ENCODE results near the gene FXYD7.

The FXYD7 gene

DNA sequence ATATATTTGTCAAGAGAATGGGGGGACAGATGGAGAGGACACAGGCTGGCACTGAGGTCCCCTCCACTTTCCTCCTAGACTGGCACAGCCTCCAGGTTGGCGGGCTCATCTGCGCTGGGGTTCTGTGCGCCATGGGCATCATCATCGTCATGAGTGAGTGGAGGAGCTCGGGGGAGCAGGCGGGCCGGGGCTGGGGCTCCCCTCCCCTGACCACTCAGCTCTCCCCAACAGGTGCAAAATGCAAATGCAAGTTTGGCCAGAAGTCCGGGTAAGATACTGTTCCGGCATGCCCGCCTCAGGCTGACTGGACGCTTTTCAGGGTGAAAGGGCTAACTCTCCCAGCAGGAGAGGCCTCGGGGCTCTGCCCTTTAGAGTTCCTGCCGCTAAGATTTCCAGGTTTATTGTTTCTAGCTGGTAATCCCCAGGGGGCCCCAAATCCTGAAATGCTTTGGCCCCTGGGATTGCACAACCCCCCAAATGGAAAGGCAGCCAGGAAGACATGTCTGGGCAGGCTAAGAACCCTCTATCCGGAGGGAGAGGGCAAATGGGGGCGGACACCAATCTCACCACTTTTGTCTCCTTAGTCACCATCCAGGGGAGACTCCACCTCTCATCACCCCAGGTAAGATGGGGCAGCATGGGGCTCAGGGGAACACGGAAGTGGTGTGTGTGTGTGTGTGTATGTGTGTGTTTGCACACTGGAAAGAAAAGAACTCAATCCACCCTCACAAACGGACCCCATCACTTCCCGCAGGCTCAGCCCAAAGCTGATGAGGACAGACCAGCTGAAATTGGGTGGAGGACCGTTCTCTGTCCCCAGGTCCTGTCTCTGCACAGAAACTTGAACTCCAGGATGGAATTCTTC, 20.1 kb upstream of the FXYD7 start (continued):
- TF ChIP-seq, protein P1, sequence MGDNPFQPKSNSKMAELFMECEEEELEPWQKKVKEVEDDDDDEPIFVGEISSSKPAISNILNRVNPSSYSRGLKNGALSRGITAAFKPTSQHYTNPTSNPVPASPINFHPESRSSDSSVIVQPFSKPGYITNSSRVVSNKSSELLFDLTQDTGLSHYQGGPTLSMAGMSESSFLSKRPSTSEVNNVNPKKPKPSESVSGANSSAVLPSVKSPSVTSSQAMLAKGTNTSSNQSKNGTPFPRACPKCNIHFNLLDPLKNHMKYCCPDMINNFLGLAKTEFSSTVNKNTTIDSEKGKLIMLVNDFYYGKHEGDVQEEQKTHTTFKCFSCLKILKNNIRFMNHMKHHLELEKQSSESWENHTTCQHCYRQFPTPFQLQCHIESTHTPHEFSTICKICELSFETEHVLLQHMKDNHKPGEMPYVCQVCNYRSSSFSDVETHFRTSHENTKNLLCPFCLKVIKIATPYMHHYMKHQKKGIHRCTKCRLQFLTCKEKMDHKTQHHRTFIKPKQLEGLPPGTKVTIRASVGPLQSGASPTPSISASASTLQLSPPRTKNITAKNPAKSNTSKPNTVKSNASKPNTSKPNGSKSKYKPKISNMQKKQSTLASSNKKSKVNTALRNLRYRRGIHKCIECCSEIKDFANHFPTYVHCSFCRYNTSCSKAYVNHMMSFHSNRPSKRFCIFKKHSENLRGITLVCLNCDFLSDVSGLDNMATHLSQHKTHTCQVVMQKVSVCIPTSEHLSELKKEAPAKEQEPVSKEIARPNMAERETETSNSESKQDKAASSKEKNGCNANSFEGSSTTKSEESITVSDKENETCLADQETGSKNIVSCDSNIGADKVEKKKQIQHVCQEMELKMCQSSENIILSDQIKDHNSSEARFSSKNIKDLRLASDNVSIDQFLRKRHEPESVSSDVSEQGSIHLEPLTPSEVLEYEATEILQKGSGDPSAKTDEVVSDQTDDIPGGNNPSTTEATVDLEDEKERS (tag by site-specific recombination; IDR thresholded peaks at IDR 0.05), result no peak
- no peak for TF ChIP-seq ZSCAN30 (tag by site-specific recombination; IDR thresholded peaks at IDR 0.05)
- TF ChIP-seq TRIM28 (IDR thresholded peaks at IDR 0.05; ENCODE audit: borderline replicate concordance, low read length), result no peak
- TF ChIP-seq ZNF768 (tag by site-specific recombination; IDR thresholded peaks at IDR 0.05), result no peak
- no peak for TF ChIP-seq ZNF404 (tag by site-specific recombination; IDR thresholded peaks at IDR 0.05)
- TF ChIP-seq ZNF114 (tag by site-specific recombination; IDR thresholded peaks at IDR 0.05), result no peak
- no peak for TF ChIP-seq REST (tag by site-specific recombination; IDR thresholded peaks at IDR 0.05)
- TF ChIP-seq, protein P2, sequence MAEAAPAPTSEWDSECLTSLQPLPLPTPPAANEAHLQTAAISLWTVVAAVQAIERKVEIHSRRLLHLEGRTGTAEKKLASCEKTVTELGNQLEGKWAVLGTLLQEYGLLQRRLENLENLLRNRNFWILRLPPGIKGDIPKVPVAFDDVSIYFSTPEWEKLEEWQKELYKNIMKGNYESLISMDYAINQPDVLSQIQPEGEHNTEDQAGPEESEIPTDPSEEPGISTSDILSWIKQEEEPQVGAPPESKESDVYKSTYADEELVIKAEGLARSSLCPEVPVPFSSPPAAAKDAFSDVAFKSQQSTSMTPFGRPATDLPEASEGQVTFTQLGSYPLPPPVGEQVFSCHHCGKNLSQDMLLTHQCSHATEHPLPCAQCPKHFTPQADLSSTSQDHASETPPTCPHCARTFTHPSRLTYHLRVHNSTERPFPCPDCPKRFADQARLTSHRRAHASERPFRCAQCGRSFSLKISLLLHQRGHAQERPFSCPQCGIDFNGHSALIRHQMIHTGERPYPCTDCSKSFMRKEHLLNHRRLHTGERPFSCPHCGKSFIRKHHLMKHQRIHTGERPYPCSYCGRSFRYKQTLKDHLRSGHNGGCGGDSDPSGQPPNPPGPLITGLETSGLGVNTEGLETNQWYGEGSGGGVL (tag by site-specific recombination; IDR thresholded peaks at IDR 0.05), result peak; percentile 74
- TF ChIP-seq, protein P3, sequence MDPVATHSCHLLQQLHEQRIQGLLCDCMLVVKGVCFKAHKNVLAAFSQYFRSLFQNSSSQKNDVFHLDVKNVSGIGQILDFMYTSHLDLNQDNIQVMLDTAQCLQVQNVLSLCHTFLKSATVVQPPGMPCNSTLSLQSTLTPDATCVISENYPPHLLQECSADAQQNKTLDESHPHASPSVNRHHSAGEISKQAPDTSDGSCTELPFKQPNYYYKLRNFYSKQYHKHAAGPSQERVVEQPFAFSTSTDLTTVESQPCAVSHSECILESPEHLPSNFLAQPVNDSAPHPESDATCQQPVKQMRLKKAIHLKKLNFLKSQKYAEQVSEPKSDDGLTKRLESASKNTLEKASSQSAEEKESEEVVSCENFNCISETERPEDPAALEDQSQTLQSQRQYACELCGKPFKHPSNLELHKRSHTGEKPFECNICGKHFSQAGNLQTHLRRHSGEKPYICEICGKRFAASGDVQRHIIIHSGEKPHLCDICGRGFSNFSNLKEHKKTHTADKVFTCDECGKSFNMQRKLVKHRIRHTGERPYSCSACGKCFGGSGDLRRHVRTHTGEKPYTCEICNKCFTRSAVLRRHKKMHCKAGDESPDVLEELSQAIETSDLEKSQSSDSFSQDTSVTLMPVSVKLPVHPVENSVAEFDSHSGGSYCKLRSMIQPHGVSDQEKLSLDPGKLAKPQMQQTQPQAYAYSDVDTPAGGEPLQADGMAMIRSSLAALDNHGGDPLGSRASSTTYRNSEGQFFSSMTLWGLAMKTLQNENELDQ (tag by site-specific recombination; IDR thresholded peaks at IDR 0.05; ENCODE audit: low read depth), result no peak
- no peak for TF ChIP-seq ZNF155 (tag by site-specific recombination; IDR thresholded peaks at IDR 0.05)
- TF ChIP-seq BCL11A (tag by site-specific recombination; IDR thresholded peaks at IDR 0.05; ENCODE audit: low read depth), result no peak
- no peak for TF ChIP-seq ZBTB7A (tag by site-specific recombination; IDR thresholded peaks at IDR 0.05; ENCODE audit: low read depth)
- no peak for TF ChIP-seq ZNF560 (tag by site-specific recombination; IDR thresholded peaks at IDR 0.05; ENCODE audit: borderline replicate concordance)
- no peak for TF ChIP-seq HOXA7 (CRISPR knock-in tag; IDR thresholded peaks at IDR 0.05; ENCODE audit: borderline replicate concordance)
- no peak for TF ChIP-seq PRDM6 (tag by site-specific recombination; IDR thresholded peaks at IDR 0.05)
- TF ChIP-seq ZNF211 (tag by site-specific recombination; IDR thresholded peaks at IDR 0.05; ENCODE audit: low read depth), result no peak
- TF ChIP-seq ZNF791 (tag by site-specific recombination; IDR thresholded peaks at IDR 0.05), result no peak
- no peak for TF ChIP-seq SCRT1 (tag by site-specific recombination; IDR thresholded peaks at IDR 0.05; ENCODE audit: borderline replicate concordance)
- TF ChIP-seq ZNF623 (tag by site-specific recombination; IDR thresholded peaks at IDR 0.05), result no peak
- TF ChIP-seq SALL2 (tag by site-specific recombination; IDR thresholded peaks at IDR 0.05; ENCODE audit: borderline replicate concordance), result no peak
